GM23338 (cell line): ENCODE results near the gene MMP19. TPM values are rescaled to one million over a fixed set of nuclear protein-coding genes. Genes with fewer than 3 reads are reported as not detected.
"Not testable (repeated sequence)": the region's sequence is repeated elsewhere in the genome, so short reads cannot be mapped to it uniquely, and the experiment has no call there.

Experiments used
- ATAC-seq: fragments of 200-7000 bp; cut with Tn5 transposase; 3 replicates; pipeline ENCODE4 v1.9.1; 2020
- DNase-seq: peaks from one replicate; pipeline ENCODE4 v3.0.0-alpha.2; 2015; ENCODE audit warnings: low spot score
- H2AFZ ChIP-seq: fragments of 200-600 bp; sonication (generic); 2 replicates; pipeline ENCODE4 v1.8.0; 2016; ENCODE audit warnings: antibody characterized with exemption, mild to moderate bottlenecking, moderate library complexity
- H3F3A ChIP-seq: fragments of 200-600 bp; sonication (generic); replicated peaks from 2 replicates; pipeline ENCODE4 v1.8.0; 2017; ENCODE audit warnings: antibody characterized with exemption, mixed run types, low read depth
- H3K27ac ChIP-seq: fragments of 200-600 bp; sonication (generic); 2 replicates; pipeline ENCODE4 v1.6.1; 2016; ENCODE audit warnings: low read depth
- H3K27me3 ChIP-seq: fragments of 200-600 bp; sonication (generic); 2 replicates; pipeline ENCODE4 v1.8.0; 2016; ENCODE audit warnings: mild to moderate bottlenecking, mixed run types, moderate library complexity; ENCODE audit not compliant: insufficient read depth
- H3K36me3 ChIP-seq: fragments of 200-600 bp; sonication (generic); 2 replicates; pipeline ENCODE4 v1.8.0; 2016; ENCODE audit warnings: mild to moderate bottlenecking; ENCODE audit not compliant: insufficient read depth
- H3K4me1 ChIP-seq: fragments of 200-600 bp; sonication (generic); 2 replicates; pipeline ENCODE4 v1.8.0; 2016; ENCODE audit warnings: mild to moderate bottlenecking, moderate library complexity; ENCODE audit not compliant: insufficient read depth
- H3K4me2 ChIP-seq: fragments of 200-600 bp; sonication (generic); 2 replicates; pipeline ENCODE4 v1.7.1; 2017; ENCODE audit warnings: mixed run types
- H3K4me3 ChIP-seq: fragments of 200-600 bp; sonication (generic); 2 replicates; pipeline ENCODE4 v1.6.1; 2016; ENCODE audit warnings: mixed run types
- H3K79me2 ChIP-seq: fragments of 200-600 bp; sonication (generic); replicated peaks from 2 replicates; pipeline ENCODE4 v1.8.0; 2017; ENCODE audit warnings: mild to moderate bottlenecking; ENCODE audit not compliant: insufficient read depth
- H3K9me2 ChIP-seq: fragments of 200-600 bp; sonication (generic); 2 replicates; pipeline ENCODE4 v1.8.0; 2017; ENCODE audit not compliant: insufficient read depth
- H4K20me1 ChIP-seq: fragments of 200-600 bp; sonication (generic); replicated peaks from 2 replicates; pipeline ENCODE4 v1.8.0; 2017; ENCODE audit warnings: mild to moderate bottlenecking; ENCODE audit not compliant: insufficient read depth
- H3K27ac Mint-ChIP-seq: 2 replicates; pipeline ENCODE4 v1.8.0; 2020; ENCODE audit warnings: inconsistent platforms, mild to moderate bottlenecking, moderate library complexity, mixed read lengths
- H3K27me3 Mint-ChIP-seq: 3 replicates; pipeline ENCODE4 v1.8.0; 2022; ENCODE audit warnings: low read depth, mild to moderate bottlenecking, moderate library complexity, mixed read lengths, inconsistent platforms; ENCODE audit not compliant: insufficient read depth, poor library complexity
- H3K36me3 Mint-ChIP-seq: 3 replicates; pipeline ENCODE4 v1.8.0; 2021; ENCODE audit warnings: low read depth, mild to moderate bottlenecking, inconsistent platforms, moderate library complexity, mixed read lengths
- H3K4me1 Mint-ChIP-seq: 3 replicates; pipeline ENCODE4 v1.8.0; 2020; ENCODE audit warnings: mild to moderate bottlenecking, inconsistent platforms, mixed read lengths
- H3K4me3 Mint-ChIP-seq: 3 replicates; pipeline ENCODE4 v1.8.0; 2021; ENCODE audit warnings: moderate library complexity, mild to moderate bottlenecking, inconsistent platforms, mixed read lengths
- H3K9me3 Mint-ChIP-seq: 3 replicates; pipeline ENCODE4 v1.8.0; 2020; ENCODE audit warnings: moderate library complexity, mild to moderate bottlenecking, inconsistent platforms, mixed read lengths
- CREB1 ChIP-seq: fragments of 250-450 bp; sonication (Bioruptor Pico); IDR thresholded peaks from 2 replicates; pipeline ENCODE4 v1.5.0; 2020; ENCODE audit warnings: low read depth, mild to moderate bottlenecking, moderate library complexity
- ZNF114 ChIP-seq: fragments of 250-450 bp; sonication (Bioruptor Pico); IDR thresholded peaks from 2 replicates; pipeline ENCODE4 v1.5.0; 2020; ENCODE audit warnings: mild to moderate bottlenecking, moderate library complexity
- ZNF331 ChIP-seq: fragments of 250-450 bp; sonication (Bioruptor Pico); IDR thresholded peaks from 2 replicates; pipeline ENCODE4 v1.5.0; 2020; ENCODE audit warnings: low read depth, mild to moderate bottlenecking, moderate library complexity
- polyA plus RNA-seq: library from polyadenylated mRNA; unstranded; fragments of >200 nt; fragmentation: Nextera tagmentation; extraction: Ambion mirVana; gene quantifications from 2 replicates; pipeline ENCODE4 v1.2.1, GENCODE V29; 2016
- total RNA-seq: library from RNA; depleted of rRNA; stranded (reverse); fragments of >200 nt; shearing (Covaris generic); gene quantifications from 2 replicates; pipeline ENCODE4 v1.2.3, GENCODE V29; 2014
- TF ChIP-seq, protein P1 (sequence below), 2 experiments: fragments of 200-600 bp in 1 of 2; sonication (generic) in 1 of 2; conservative IDR thresholded peaks; 2 replicates each; pipeline versions ENCODE4 v1.5.1 to v1.6.1; 2016 to 2017; ENCODE audit warnings: antibody characterized with exemption in 2 of 2, low read depth in 2 of 2, mild to moderate bottlenecking in 2 of 2, moderate library complexity in 1 of 2
- TF ChIP-seq, protein P2 (sequence below): IDR thresholded peaks from 2 replicates; pipeline ENCODE4 v1.6.1; 2016; ENCODE audit warnings: antibody characterized with exemption

The MMP19 gene
- total and polyA plus RNA-seq, 2 experiments from 2014 or later, result 1.4 to 1.5 TPM

DNA sequence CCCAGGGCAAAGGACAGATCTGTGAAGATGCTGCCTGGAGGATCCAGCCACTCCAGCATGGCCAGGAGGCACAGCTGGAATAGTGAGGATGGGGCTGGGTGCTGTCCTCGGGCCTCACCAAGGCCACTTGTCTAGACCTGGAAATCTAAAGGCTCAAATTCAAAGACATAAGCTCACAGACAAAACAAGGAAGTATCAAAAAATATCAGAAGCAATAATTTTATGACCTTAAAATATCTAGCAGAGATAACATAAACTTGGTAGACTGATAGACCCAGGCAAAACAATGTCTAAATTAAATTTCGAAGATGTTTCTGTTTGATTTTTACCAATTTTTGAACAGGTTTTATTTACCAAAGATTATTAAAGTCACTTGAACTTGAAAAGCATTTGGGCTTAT is 22.6 kb upstream of the MMP19 start:
- ATAC-seq (no peak), DNase-seq (no peak)
- H3F3A ChIP-seq, result no peaks in the 10 kb centered on the region
- Mint-ChIP-seq H3K4me1 (no peaks in the 10 kb centered on the region), H3K27me3 (peaks cover 4% of the 10 kb centered on the region), H3K36me3 (0 out of 3 replicates have a peak, but pooled peaks cover 3% of the 10 kb centered on the region), H3K9me3 (peaks cover 9% of the 10 kb centered on the region; the same call in 2 of the 3 replicates), H3K27ac (no peak overlapping the region), H3K4me3 (no peak overlapping the region)
- H3K79me2 ChIP-seq, result no peaks in the 10 kb centered on the region
- H2AFZ ChIP-seq, result no peak overlapping the region
- TF ChIP-seq ZNF114 (CRISPR knock-in tag), result no peak
- no peak for TF ChIP-seq CREB1 (CRISPR knock-in tag)
- H3K36me3 ChIP-seq, result no peaks in the 10 kb centered on the region
- no peak overlapping the region for H3K4me3 ChIP-seq
- no peaks in the 10 kb centered on the region for H3K9me2 ChIP-seq
- H4K20me1 ChIP-seq, result no peaks in the 10 kb centered on the region
- no peak overlapping the region for H3K4me2 ChIP-seq
- no peak overlapping the region for H3K27ac ChIP-seq
- H3K4me1 ChIP-seq, result no peaks in the 10 kb centered on the region
- H3K27me3 ChIP-seq, result no peaks in the 10 kb centered on the region

DNA sequence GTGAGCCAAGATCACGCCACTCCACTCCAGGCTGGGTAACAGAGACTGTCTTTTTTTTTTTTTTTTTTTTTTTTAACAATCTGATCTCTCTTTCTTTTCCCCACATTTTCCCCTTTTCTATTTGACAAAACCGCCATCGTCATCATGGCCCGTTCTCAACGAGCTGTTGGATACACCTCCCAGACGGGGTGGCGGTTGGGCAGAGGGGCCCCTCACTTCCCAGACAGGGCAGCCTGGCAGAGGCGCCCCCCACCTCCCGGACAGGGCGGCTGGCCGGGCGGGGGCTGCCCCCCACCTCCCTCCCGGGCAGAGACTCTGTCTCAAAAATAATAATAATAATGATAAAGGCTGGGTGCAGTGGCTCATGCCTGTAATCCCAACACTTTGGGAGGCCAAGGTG is 20.2 kb upstream of the MMP19 start:
- H4K20me1 ChIP-seq, H3F3A ChIP-seq, H3K4me3 ChIP-seq, H3K36me3 ChIP-seq, H3K9me2 ChIP-seq, H3K4me3 Mint-ChIP-seq, H3K4me2 ChIP-seq, H3K4me1 Mint-ChIP-seq, H3K4me1 ChIP-seq, DNase-seq, H3K79me2 ChIP-seq, H2AFZ ChIP-seq, H3K36me3 Mint-ChIP-seq, ATAC-seq, H3K9me3 Mint-ChIP-seq, H3K27me3 ChIP-seq, H3K27ac ChIP-seq, H3K27ac Mint-ChIP-seq, H3K27me3 Mint-ChIP-seq: not testable (repeated sequence)

DNA sequence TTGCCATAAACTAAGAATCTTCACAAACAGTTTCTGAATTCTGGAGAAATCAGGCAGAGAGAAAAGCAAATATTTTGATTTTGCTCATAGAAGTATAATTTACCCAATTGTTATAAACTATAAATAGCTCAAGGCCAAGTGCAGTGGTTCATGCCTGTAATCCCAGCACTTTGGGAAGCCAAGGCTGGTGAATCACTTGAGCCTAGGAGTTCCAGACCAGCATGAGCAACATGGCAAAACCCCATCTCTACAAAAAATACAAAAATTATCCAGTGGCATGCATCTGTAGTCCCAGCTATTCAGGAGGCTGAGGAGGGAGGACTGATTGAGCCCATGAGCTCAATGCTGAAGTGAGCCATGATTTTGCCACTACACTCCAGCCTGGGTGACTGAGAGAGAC is 19.6 kb upstream of the MMP19 start:
- no peak overlapping the region for H3K4me3 ChIP-seq
- H3K36me3 ChIP-seq, result no peaks in the 10 kb centered on the region
- TF ChIP-seq, protein P1, sequence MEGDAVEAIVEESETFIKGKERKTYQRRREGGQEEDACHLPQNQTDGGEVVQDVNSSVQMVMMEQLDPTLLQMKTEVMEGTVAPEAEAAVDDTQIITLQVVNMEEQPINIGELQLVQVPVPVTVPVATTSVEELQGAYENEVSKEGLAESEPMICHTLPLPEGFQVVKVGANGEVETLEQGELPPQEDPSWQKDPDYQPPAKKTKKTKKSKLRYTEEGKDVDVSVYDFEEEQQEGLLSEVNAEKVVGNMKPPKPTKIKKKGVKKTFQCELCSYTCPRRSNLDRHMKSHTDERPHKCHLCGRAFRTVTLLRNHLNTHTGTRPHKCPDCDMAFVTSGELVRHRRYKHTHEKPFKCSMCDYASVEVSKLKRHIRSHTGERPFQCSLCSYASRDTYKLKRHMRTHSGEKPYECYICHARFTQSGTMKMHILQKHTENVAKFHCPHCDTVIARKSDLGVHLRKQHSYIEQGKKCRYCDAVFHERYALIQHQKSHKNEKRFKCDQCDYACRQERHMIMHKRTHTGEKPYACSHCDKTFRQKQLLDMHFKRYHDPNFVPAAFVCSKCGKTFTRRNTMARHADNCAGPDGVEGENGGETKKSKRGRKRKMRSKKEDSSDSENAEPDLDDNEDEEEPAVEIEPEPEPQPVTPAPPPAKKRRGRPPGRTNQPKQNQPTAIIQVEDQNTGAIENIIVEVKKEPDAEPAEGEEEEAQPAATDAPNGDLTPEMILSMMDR (conservative IDR thresholded peaks at IDR 0.05; ENCODE audit: low read depth in 2 of 2), result no peak
- TF ChIP-seq, protein P2, sequence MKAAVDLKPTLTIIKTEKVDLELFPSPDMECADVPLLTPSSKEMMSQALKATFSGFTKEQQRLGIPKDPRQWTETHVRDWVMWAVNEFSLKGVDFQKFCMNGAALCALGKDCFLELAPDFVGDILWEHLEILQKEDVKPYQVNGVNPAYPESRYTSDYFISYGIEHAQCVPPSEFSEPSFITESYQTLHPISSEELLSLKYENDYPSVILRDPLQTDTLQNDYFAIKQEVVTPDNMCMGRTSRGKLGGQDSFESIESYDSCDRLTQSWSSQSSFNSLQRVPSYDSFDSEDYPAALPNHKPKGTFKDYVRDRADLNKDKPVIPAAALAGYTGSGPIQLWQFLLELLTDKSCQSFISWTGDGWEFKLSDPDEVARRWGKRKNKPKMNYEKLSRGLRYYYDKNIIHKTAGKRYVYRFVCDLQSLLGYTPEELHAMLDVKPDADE, result no peak
- no peak for TF ChIP-seq ZNF331 (CRISPR knock-in tag)
- DNase-seq (no peak), ATAC-seq (no peak)
- no peaks in the 10 kb centered on the region for H3K4me1 Mint-ChIP-seq
- no peak overlapping the region for H2AFZ ChIP-seq
- H3K4me1 ChIP-seq, result no peaks in the 10 kb centered on the region
- H3K27ac ChIP-seq, result no peak overlapping the region
- H3K27me3 ChIP-seq, result no peaks in the 10 kb centered on the region
- no peaks in the 10 kb centered on the region for H3K27me3 Mint-ChIP-seq
- no peaks in the 10 kb centered on the region for H3K9me2 ChIP-seq
- H3F3A ChIP-seq, result no peaks in the 10 kb centered on the region
- peaks cover 9% of the 10 kb centered on the region; the same call in 2 of the 3 replicates for H3K9me3 Mint-ChIP-seq
- no peak overlapping the region for H3K4me2 ChIP-seq
- H3K27ac Mint-ChIP-seq, result no peak overlapping the region
- H3K36me3 Mint-ChIP-seq, result 0 out of 3 replicates have a peak, but pooled peaks cover 3% of the 10 kb centered on the region
- H3K4me3 Mint-ChIP-seq, result no peak overlapping the region
- no peaks in the 10 kb centered on the region for H4K20me1 ChIP-seq
- H3K79me2 ChIP-seq, result no peaks in the 10 kb centered on the region
